Adipose tissue (tissue), 3 donors: ENCODE measurements around the gene TMEM40. TPM values are rescaled to one million over a fixed set of nuclear protein-coding genes. Genes with fewer than 3 reads are reported as not detected.
"Not testable (repeated sequence)": the region's sequence is repeated elsewhere in the genome, so short reads cannot be mapped to it uniquely, and the experiment has no call there.

Source experiments
- H3K27ac ChIP-seq: one replicate; pipeline ENCODE4 v1.5.1; 2013; ENCODE audit warnings: low read depth, low read length
- WGBS, 3 donors: extraction: QIAGEN DNeasy Blood & Tissue Kit; methylation state at CpG; one replicate each; pipeline ENCODE4 v1.1.7; 2013; 5-methylcytosine and 5-hydroxymethylcytosine counted together
- polyA plus RNA-seq, 3 donors: library from polyadenylated mRNA; stranded (reverse); fragments of 200-250 nt; gene quantifications; one replicate each; pipeline ENCODE4 v1.2.3, GENCODE V29; 2013
- donor health status: healthy with polysubstance abuse.
- donor health status: Bipolar disorder and iron deficiency.
- donor health status: healthy.

The TMEM40 gene
- polyA plus RNA-seq, 3 donors = 0.76 TPM; not detected in 2

GRCh38 chr3:12782172-12782815, 23.2 kb upstream of the TMEM40 start:
- no peak overlapping the region for H3K27ac ChIP-seq
- WGBS, 3 donors = 63 to 74% (median 68%) methylated on average over 6 of the region's 6 CpGs

DNA sequence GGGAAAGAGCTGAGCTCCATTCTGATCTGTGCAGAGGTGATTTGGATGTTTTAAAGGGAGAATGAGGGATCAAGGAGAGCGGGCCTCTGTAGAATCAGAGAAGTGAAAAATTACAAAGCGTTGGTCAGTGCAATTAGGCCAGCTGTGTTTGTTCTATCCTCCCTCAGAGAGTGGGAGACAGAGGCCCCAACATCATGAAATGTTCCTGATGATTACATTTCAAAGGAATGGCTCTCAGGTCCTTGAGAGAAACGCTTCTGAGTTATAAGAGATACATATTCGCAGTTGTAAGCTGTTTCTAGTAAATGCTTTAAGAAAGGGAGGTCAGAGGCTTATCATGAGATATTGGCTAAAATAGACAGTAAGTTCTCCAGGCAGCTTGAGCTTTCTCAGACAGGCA, 21.7 kb upstream of the TMEM40 start:
- WGBS, 3 donors = 60 to 76% (median 62%) methylated on average over 4 of the region's 4 CpGs
- no peak overlapping the region for H3K27ac ChIP-seq

DNA sequence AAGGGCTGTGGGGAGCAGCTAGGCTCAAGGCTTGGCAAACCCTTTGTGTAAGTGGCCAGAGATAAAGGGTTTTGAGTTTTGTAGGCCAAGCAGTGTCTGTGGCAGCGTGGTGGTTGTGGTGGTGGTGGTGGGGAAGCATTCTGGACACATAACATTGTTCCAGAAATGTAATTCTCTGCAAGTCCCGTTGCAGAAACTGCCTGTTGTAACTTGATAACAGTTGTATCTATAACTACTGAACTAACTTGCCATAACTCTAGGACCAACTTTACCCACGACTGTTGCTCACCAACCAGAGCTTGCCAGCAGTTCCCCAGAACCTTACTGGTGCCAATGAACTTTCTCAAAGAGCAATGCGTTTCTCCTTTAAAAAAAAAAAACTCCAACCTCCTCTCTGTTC, 18.1 kb upstream of the TMEM40 start:
- WGBS, 3 donors = 64 to 71% (median 70%) methylated on average over 4 of the region's 4 CpGs
- no peak overlapping the region for H3K27ac ChIP-seq

- H3K27ac ChIP-seq = not testable (repeated sequence)
- 61 to 80% (median 76%) methylated on average over 6 of the region's 6 CpGs for whole genome bisulfite sequencing, 3 donors
These were observed 16.9 kb upstream of the TMEM40 start for GRCh38 chr3:12775970-12776369.

GRCh38 chr3:12775226-12775625, 16.2 kb upstream of the TMEM40 start:
- no peak overlapping the region for H3K27ac ChIP-seq
- 40 to 89% (median 65%) methylated on average over 1 of the region's 1 CpG for WGBS, 3 donors

GRCh38 chr3:12774619-12775018, 15.6 kb upstream of the TMEM40 start:
- WGBS, 3 donors = 70 to 82% (median 78%) methylated on average over 4 of the region's 4 CpGs
- H3K27ac ChIP-seq = no peak overlapping the region

- WGBS, 3 donors = 92 to 96% (median 95%) methylated on average over 1 of the region's 1 CpG
- H3K27ac ChIP-seq = no peak overlapping the region
These were observed 14.6 kb upstream of the TMEM40 start for GRCh38 chr3:12773710-12774086.

DNA sequence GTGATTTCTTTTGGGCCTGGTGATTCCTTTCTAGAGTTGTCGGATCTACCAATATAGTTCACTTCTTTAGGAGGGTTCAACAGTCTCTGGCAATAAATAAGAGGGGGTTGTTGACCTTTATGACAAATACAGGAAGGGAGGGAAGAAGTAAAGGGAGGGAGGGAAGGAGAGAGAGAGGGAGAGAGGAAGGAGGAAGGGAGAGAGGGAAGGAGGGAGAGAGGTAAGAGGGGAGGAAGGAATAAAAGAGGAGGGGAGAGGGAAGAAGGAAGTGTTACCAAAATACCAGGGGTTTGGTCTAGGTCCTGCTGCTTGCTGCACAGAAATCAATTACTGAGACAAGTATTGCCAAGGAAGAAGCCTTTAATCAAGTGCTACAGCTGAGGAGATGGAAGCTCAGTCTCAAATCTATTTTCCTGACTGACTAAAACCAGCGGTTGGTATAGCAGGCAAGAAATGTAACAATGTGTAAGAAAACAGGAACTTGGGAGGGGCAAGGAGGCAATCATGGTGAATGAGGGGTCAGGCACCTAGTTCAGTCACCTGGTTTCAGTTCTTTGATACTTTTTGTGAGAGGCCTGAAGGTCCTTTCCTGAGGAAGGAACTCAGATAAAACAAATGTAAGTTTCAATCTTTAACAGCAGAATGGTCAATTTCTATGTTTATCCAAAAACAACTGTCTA, 14.1 kb upstream of the TMEM40 start:
- no peak overlapping the region for H3K27ac ChIP-seq
- 44 to 63% (median 47%) methylated on average over 2 of the region's 2 CpGs for WGBS, 3 donors

- 60 to 91% (median 87%) methylated on average over 5 of the region's 5 CpGs for WGBS, 3 donors
These were observed 13.4 kb upstream of the TMEM40 start for GRCh38 chr3:12772462-12772861.

GRCh38 chr3:12771236-12771635, 12.2 kb upstream of the TMEM40 start:
- 90 to 96% (median 93%) methylated on average over 8 to 9 of the region's 9 CpGs for WGBS, 3 donors

More at GRCh38 chr3:12772462-12772861, 13.4 kb upstream of the TMEM40 start:
- no peak overlapping the region for H3K27ac ChIP-seq

DNA sequence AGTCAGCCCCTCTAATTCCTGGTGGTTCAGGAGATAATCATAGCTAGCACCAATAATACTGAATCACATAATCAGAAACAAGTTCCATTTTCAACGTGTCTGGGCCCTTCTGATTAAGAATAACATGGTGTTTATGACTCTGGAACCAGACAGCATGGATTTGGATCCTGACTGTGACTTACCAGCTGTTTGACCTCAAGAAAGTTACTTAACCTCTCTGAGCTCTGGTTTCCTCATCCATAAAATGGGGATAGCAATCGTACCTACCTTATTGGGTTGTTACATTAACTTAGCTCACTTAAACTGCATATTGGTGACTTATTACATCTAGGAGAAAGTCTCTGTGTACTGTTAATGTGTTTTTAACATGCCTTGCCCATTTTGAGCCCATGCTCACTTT, 10.7 kb upstream of the TMEM40 start:
- WGBS, 3 donors = 79 to 83% (median 81%) methylated on average over 2 of the region's 2 CpGs
- H3K27ac ChIP-seq = no peak overlapping the region

More at GRCh38 chr3:12771236-12771635, 12.2 kb upstream of the TMEM40 start:
- H3K27ac ChIP-seq = no peak overlapping the region

GRCh38 chr3:12768579-12769527, 9.8 kb upstream of the TMEM40 start:
- WGBS, 3 donors = 84 to 88% (median 87%) methylated on average over 30 to 51 of the region's 54 CpGs
- no peak overlapping the region for H3K27ac ChIP-seq

DNA sequence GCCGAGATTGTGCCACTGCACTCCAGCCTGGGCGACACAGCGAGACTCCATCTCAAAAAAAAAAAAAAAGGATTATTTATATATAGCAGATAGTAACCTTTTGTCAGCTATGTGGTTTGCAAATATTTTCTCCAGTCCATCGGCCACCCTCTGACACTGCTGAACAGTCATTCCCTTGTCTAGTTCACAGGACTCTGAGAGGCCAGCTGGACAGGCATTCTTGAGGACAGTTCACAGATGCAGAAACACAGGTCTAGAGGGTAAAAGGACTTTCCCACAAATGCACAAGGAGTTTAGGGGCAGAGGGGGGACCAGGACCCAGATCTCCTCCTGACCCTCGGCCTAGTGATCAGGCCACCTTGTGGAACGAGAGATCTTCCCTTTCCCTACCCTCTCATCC, 7.5 kb upstream of the TMEM40 start:
- WGBS, 3 donors = 79 to 91% (median 82%) methylated on average over 6 of the region's 6 CpGs

GRCh38 chr3:12764171-12764776, 5.2 kb upstream of the TMEM40 start:
- 79 to 94% (median 85%) methylated on average over 8 of the region's 8 CpGs for WGBS, 3 donors
- no peak overlapping the region for H3K27ac ChIP-seq

More for the DNA sequence above, 7.5 kb upstream of the TMEM40 start:
- H3K27ac ChIP-seq = no peak overlapping the region

- WGBS, 3 donors = 71 to 83% (median 76%) methylated on average over 8 of the region's 8 CpGs
- no peak overlapping the region for H3K27ac ChIP-seq
These were observed 870 bp upstream of the TMEM40 start for GRCh38 chr3:12759693-12760565.

DNA sequence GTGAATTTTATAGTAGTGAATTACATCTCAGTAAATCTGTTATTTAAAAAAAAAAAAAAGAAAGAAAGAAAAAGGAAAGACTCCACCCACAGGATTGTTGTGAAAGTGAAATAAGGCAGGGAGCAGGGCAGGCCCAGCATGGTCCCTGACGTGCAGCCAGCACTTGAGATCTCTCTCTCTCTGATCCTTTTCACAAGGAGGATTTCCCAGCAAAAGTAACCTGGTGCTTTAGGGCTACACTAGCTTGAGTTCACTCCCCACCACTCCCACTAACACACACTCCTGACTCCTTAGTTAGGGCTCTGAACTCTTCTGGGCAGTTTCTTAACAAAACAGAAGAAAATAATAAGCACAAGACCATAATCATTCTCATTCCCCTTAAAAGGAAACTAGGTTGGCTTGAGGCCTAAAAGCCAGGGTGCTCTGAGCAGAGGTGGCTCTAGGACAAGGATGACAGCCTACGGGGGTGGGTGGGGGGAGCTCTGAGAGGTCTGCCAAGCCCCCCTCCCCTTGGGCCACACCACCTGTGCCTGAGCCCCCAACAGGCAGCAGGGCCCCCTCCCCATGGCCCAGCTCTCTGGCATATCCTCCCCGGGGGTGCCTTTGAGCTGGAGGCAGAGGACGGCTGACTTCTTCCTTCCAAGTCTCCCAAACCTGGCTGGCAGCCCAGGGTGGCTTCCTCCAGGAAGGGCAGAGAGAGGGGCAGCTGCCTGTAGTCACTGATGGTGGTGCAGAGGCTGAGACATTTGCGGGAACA, 856 bp downstream of the TMEM40 start:
- no peak overlapping the region for H3K27ac ChIP-seq
- 12 to 58% (median 16%) methylated on average over 5 of the region's 5 CpGs for WGBS, 3 donors

GRCh38 chr3:12756635-12757034, 2.4 kb downstream of the TMEM40 start:
- 92 to 97% (median 94%) methylated on average over 3 of the region's 3 CpGs for WGBS, 3 donors
- no peak overlapping the region for H3K27ac ChIP-seq
